Ishikawa (cell line): ENCODE data around the gene CSNK1E.

Experiments
- CEBPB ChIP-seq: IDR thresholded peaks from 2 replicates; pipeline ENCODE4 v1.6.1; 2012
- CREB1 ChIP-seq: IDR thresholded peaks from 2 replicates; pipeline ENCODE4 v1.6.1; 2012; ENCODE audit warnings: low read depth
- EGR1 ChIP-seq: IDR thresholded peaks from 2 replicates; pipeline ENCODE4 v1.6.1; 2012
- EP300 ChIP-seq: IDR thresholded peaks from 2 replicates; pipeline ENCODE4 v1.6.1; 2012; ENCODE audit warnings: borderline replicate concordance
- FOXM1 ChIP-seq: IDR thresholded peaks from 2 replicates; pipeline ENCODE4 v1.6.1; 2012; ENCODE audit warnings: low read depth, borderline replicate concordance
- NFIC ChIP-seq: IDR thresholded peaks from 2 replicates; pipeline ENCODE4 v1.6.1; 2012
- RAD21 ChIP-seq: IDR thresholded peaks from 2 replicates; pipeline ENCODE4 v1.6.1; 2012; ENCODE audit warnings: low read depth
- TAF1 ChIP-seq: IDR thresholded peaks from 2 replicates; pipeline ENCODE4 v1.6.1; 2012; ENCODE audit warnings: low read depth, mild to moderate bottlenecking
- TCF12 ChIP-seq: IDR thresholded peaks from 2 replicates; pipeline ENCODE4 v1.6.1; 2012; ENCODE audit warnings: low read depth
- TEAD4 ChIP-seq: IDR thresholded peaks from 2 replicates; pipeline ENCODE4 v1.6.1; 2012
- USF1 ChIP-seq: IDR thresholded peaks from 2 replicates; pipeline ENCODE4 v1.6.1; 2012
- YY1 ChIP-seq: IDR thresholded peaks from 2 replicates; pipeline ENCODE4 v1.6.1; 2012; ENCODE audit warnings: low read depth
- ZBTB7A ChIP-seq: IDR thresholded peaks from 2 replicates; pipeline ENCODE4 v1.6.1; 2012; ENCODE audit warnings: low read depth
- TF ChIP-seq, protein P1 (sequence below): IDR thresholded peaks from 2 replicates; pipeline ENCODE4 v1.6.1; 2012; ENCODE audit warnings: low read depth, mild to moderate bottlenecking
- TF ChIP-seq, protein P2 (sequence below): IDR thresholded peaks from 2 replicates; pipeline ENCODE4 v1.6.1; 2012

Gene CSNK1E

DNA sequence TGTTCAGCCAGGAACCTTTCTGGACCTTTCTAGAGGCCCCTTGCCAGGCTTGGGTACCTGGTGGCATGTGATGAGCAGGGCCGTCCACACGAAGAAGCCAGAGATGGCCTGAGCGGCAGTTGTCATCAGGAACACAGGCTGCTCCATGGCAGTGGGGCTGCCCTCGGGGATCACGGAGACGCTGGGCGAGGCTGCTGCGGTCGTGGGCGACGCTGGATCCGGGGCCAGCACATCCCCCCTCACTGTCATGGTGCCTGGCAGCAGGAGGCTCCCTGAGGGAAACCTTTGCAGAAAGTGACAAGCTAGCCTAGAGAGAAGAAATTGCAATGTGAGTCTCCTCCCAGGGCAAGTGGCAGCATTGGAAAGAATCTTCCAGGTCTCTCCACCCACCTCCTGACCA, 69.5 kb downstream of the CSNK1E start:
- TF ChIP-seq NFIC, result no peak

- TF ChIP-seq, protein P1, sequence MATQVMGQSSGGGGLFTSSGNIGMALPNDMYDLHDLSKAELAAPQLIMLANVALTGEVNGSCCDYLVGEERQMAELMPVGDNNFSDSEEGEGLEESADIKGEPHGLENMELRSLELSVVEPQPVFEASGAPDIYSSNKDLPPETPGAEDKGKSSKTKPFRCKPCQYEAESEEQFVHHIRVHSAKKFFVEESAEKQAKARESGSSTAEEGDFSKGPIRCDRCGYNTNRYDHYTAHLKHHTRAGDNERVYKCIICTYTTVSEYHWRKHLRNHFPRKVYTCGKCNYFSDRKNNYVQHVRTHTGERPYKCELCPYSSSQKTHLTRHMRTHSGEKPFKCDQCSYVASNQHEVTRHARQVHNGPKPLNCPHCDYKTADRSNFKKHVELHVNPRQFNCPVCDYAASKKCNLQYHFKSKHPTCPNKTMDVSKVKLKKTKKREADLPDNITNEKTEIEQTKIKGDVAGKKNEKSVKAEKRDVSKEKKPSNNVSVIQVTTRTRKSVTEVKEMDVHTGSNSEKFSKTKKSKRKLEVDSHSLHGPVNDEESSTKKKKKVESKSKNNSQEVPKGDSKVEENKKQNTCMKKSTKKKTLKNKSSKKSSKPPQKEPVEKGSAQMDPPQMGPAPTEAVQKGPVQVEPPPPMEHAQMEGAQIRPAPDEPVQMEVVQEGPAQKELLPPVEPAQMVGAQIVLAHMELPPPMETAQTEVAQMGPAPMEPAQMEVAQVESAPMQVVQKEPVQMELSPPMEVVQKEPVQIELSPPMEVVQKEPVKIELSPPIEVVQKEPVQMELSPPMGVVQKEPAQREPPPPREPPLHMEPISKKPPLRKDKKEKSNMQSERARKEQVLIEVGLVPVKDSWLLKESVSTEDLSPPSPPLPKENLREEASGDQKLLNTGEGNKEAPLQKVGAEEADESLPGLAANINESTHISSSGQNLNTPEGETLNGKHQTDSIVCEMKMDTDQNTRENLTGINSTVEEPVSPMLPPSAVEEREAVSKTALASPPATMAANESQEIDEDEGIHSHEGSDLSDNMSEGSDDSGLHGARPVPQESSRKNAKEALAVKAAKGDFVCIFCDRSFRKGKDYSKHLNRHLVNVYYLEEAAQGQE, result no peak
- TF ChIP-seq NFIC (no peak), FOXM1 (no peak), TEAD4 (no peak), CREB1 (no peak)
Observed at GRCh38 chr22:38246692-38247091, 70.5 kb downstream of the CSNK1E start.

DNA sequence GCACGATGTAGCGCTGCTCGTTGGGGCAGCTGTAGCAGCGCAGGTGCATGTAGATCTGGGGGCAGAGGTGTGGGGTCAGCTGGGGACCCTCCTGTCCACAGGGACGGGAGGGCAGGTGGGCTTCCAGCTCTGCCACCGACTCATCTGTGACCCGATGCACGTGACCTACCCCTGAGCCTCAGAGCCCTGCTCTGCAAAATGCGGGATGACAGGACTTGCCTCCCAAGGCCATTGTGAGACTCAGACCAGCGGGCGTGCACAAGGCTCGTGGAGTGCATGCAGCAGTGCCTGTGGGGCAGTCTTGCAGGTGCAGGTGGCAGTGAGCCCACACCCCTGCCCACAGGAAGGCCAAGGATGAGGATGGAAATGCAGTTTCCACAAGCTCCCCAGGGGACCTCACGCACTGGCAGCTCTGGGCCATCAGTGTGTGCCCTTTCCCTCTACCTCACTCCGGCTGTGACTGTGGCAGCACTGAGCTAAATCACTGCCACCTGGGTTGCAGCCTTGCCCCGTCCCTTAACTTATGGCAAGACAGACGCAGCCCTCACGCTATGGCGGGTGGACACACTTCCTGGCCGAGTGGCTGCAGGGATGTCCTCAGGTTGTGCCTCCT, 71.1 kb downstream of the CSNK1E start:
- no peak for TF ChIP-seq RAD21
- no peak for TF ChIP-seq CREB1
- TF ChIP-seq, protein P1, result no peak
- no peak for TF ChIP-seq ZBTB7A
- TF ChIP-seq TEAD4, result no peak
- TF ChIP-seq EGR1, result no peak
- TF ChIP-seq TCF12, result no peak
- TF ChIP-seq CEBPB, result no peak
- no peak for TF ChIP-seq FOXM1
- no peak for TF ChIP-seq YY1
- no peak for TF ChIP-seq USF1
- TF ChIP-seq EP300, result no peak

DNA sequence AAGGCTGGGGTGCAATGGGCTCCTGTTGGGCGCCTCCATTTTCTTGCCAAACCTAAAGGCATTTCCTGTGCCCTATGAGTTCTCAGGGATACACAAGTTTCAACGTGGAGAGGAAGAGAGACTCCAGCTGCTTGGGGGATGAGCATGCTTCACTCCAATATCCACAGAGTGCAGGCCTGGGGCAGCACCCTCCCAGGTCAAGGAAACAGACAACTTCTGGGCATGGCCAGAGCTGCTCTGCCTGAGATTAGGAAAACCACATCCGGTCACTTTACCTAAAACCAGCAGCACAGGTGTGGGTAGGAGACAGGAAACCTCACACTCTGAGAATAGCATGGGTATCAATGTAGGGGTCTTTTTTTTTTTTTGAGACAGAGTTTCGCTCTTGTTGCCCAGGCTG, 73.1 kb downstream of the CSNK1E start:
- TF ChIP-seq TCF12 (no peak), CREB1 (no peak), TEAD4 (no peak), NFIC (no peak), TAF1 (no peak), USF1 (no peak), RAD21 (no peak), ZBTB7A (no peak), FOXM1 (no peak), CEBPB (no peak), EGR1 (no peak), EP300 (no peak), YY1 (no peak)
- TF ChIP-seq, protein P1, result no peak
- TF ChIP-seq, protein P2, sequence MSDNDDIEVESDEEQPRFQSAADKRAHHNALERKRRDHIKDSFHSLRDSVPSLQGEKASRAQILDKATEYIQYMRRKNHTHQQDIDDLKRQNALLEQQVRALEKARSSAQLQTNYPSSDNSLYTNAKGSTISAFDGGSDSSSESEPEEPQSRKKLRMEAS, result no peak

GRCh38 chr22:38243007-38243765, 74.0 kb downstream of the CSNK1E start:
- TF ChIP-seq, protein P2, result no peak
- TF ChIP-seq, protein P1, result no peak
- TF ChIP-seq TAF1 (no peak), FOXM1 (no peak), ZBTB7A (no peak), CEBPB (no peak), USF1 (no peak), NFIC (no peak), TEAD4 (no peak), RAD21 (no peak), EP300 (no peak), EGR1 (no peak), YY1 (no peak), TCF12 (no peak), CREB1 (no peak)
